GM06990 (cell line): ENCODE measurements around the gene RPL13A.

Experiments
- DNase-seq: peaks from one replicate; pipeline ENCODE4 v3.0.0-alpha.2; 2011; ENCODE audit not compliant: insufficient read length; ENCODE audit errors: extremely low read depth
- H3K27me3 ChIP-seq: replicated peaks from 2 replicates; pipeline ENCODE4 v1.6.0; 2011; ENCODE audit warnings: low read length; ENCODE audit not compliant: control insufficient read depth, insufficient read depth
- H3K36me3 ChIP-seq: 2 replicates; pipeline ENCODE4 v1.5.1; 2011; ENCODE audit warnings: low read length; ENCODE audit not compliant: control insufficient read depth, insufficient read depth
- H3K4me3 ChIP-seq: replicated peaks from 2 replicates; pipeline ENCODE4 v1.5.1; 2011; ENCODE audit warnings: low read depth, mild to moderate bottlenecking, control low read depth, low read length
- CTCF ChIP-seq: IDR thresholded peaks from 2 replicates; pipeline ENCODE4 v1.5.1; 2011; ENCODE audit warnings: low read length, control low read depth, mild to moderate bottlenecking, inconsistent platforms; ENCODE audit not compliant: insufficient read depth, poor library complexity, severe bottlenecking

Gene RPL13A

GRCh38 chr19:49490287-49491029, 3.0 kb downstream of the RPL13A start:
- H3K27me3 ChIP-seq = no peaks in the 10 kb centered on the region
- peak overlapping the region; percentile 99 for H3K4me3 ChIP-seq
- TF ChIP-seq CTCF = no peak
- peaks cover 33% of the 10 kb centered on the region for H3K36me3 ChIP-seq
- no peak for DNase-seq

- no peak for TF ChIP-seq CTCF
- DNase-seq = no peak
- Histone ChIP-seq H3K4me3 (peak overlapping the region; percentile 99), H3K27me3 (no peaks in the 10 kb centered on the region), H3K36me3 (peaks cover 33% of the 10 kb centered on the region)
Observed at GRCh38 chr19:49491030-49491803, 3.8 kb downstream of the RPL13A start.

GRCh38 chr19:49491804-49492572, 4.6 kb downstream of the RPL13A start:
- TF ChIP-seq CTCF = no peak
- Histone ChIP-seq H3K4me3 (no peak overlapping the region), H3K36me3 (peaks cover 33% of the 10 kb centered on the region), H3K27me3 (no peaks in the 10 kb centered on the region)
- no peak for DNase-seq

GRCh38 chr19:49492573-49493405, 5.4 kb downstream of the RPL13A start:
- DNase-seq = no peak
- TF ChIP-seq CTCF = no peak
- peaks cover 38% of the 10 kb centered on the region for H3K36me3 ChIP-seq
- H3K27me3 ChIP-seq = no peaks in the 10 kb centered on the region
- no peak overlapping the region for H3K4me3 ChIP-seq

GRCh38 chr19:49496574-49497008, 9.2 kb downstream of the RPL13A start:
- TF ChIP-seq CTCF = no peak
- H3K36me3 ChIP-seq = peaks cover 32% of the 10 kb centered on the region
- peak overlapping the region; percentile 95 for H3K4me3 ChIP-seq
- H3K27me3 ChIP-seq = no peaks in the 10 kb centered on the region
- DNase-seq = no peak
